Suprapubic skin (tissue), 4 donors: Measurements from ENCODE around the gene PANK4. TPM values are rescaled to one million over a fixed set of nuclear protein-coding genes. Genes with fewer than 3 reads are reported as not detected.

Source experiments
- DNase-seq, 2 donors: peaks; one replicate each; pipeline ENCODE4 v3.0.0-alpha.2; 2019; ENCODE audit warnings: low spot score in 2 of 2
- H3K27ac ChIP-seq: fragments of 200-600 bp; sonication (generic); one replicate; pipeline ENCODE4 v1.5.1; 2019
- H3K27me3 ChIP-seq: fragments of 200-600 bp; sonication (generic); one replicate; pipeline ENCODE4 v1.5.1; 2019
- H3K36me3 ChIP-seq: fragments of 200-600 bp; sonication (generic); one replicate; pipeline ENCODE4 v1.5.1; 2019
- H3K4me1 ChIP-seq: fragments of 200-600 bp; sonication (generic); one replicate; pipeline ENCODE4 v1.5.1; 2019
- H3K4me3 ChIP-seq: fragments of 200-600 bp; sonication (generic); one replicate; pipeline ENCODE4 v1.5.1; 2019; ENCODE audit warnings: mild to moderate bottlenecking
- H3K9me3 ChIP-seq: fragments of 200-600 bp; sonication (generic); one replicate; pipeline ENCODE4 v1.5.1; 2019
- CTCF ChIP-seq, 2 donors: fragments of 200-600 bp in 1 of 2; fragments of 450-650 bp in 1 of 2; sonication (generic) in 1 of 2; IDR thresholded peaks; one replicate each; pipeline ENCODE4 v1.5.1; 2016 to 2019; ENCODE audit warnings: antibody characterized with exemption in 2 of 2, mild to moderate bottlenecking in 1 of 2, moderate library complexity in 1 of 2
- EP300 ChIP-seq: sonication (generic); formaldehyde crosslinking; IDR thresholded peaks from one replicate; pipeline ENCODE4 v1.6.1; 2017; ENCODE audit warnings: antibody characterized with exemption
- POLR2A ChIP-seq, 2 donors: fragments of 450-650 bp; IDR thresholded peaks; one replicate each; pipeline ENCODE4 v1.6.1; 2017; ENCODE audit warnings: antibody characterized with exemption in 2 of 2, mild to moderate bottlenecking in 2 of 2, moderate library complexity in 2 of 2
- POLR2AphosphoS5 ChIP-seq, 3 donors: sonication (generic); formaldehyde crosslinking; IDR thresholded peaks; one replicate each; pipeline ENCODE4 v1.6.1; 2017; ENCODE audit warnings: antibody characterized with exemption in 3 of 3
- WGBS: methylation state at CpG from one replicate; pipeline ENCODE4 v1.1.5; 2018; 5-methylcytosine and 5-hydroxymethylcytosine counted together
- total RNA-seq, 4 donors: library from RNA; depleted of rRNA; stranded (reverse); fragments of >200 nt; gene quantifications; one replicate each; pipeline ENCODE4 v1.1.0, GENCODE V29; 2016

PANK4 gene
- total RNA-seq, 4 donors from 2014 or later, result 17.7 to 36.0 (median 29.7) TPM

- Histone ChIP-seq H3K4me1 (peaks cover 16% of the 10 kb centered on the region), H3K4me3 (no peak overlapping the region), H3K9me3 (no peaks in the 10 kb centered on the region), H3K27me3 (peaks cover 29% of the 10 kb centered on the region), H3K27ac (no peak overlapping the region), H3K36me3 (peaks cover 11% of the 10 kb centered on the region)
- DNase-seq, result no peak
- no peak for TF ChIP-seq POLR2AphosphoS5 (IDR thresholded peaks at IDR 0.05)
- TF ChIP-seq CTCF (IDR thresholded peaks at IDR 0.05), result no peak
- TF ChIP-seq POLR2A (IDR thresholded peaks at IDR 0.05), result no peak
- TF ChIP-seq EP300, result no peak
- WGBS, result 96% methylated on average over 16 of the region's 28 CpGs
Measured at GRCh38 chr1:2496087-2496622, 30.2 kb downstream of the PANK4 start.

GRCh38 chr1:2495546-2495945 is 30.9 kb downstream of the PANK4 start:
- TF ChIP-seq EP300 (no peak), POLR2A (IDR thresholded peaks at IDR 0.05) (no peak), CTCF (IDR thresholded peaks at IDR 0.05) (no peak), POLR2AphosphoS5 (IDR thresholded peaks at IDR 0.05) (no peak)
- Histone ChIP-seq H3K27ac (no peak overlapping the region), H3K4me1 (peaks cover 16% of the 10 kb centered on the region), H3K9me3 (no peaks in the 10 kb centered on the region), H3K4me3 (no peak overlapping the region), H3K27me3 (peaks cover 26% of the 10 kb centered on the region), H3K36me3 (peaks cover 15% of the 10 kb centered on the region)
- WGBS, result 95% methylated on average over 7 of the region's 12 CpGs
- DNase-seq, result no peak

GRCh38 chr1:2495026-2495425 is 31.4 kb downstream of the PANK4 start:
- Histone ChIP-seq H3K27ac (no peak overlapping the region), H3K27me3 (peaks cover 26% of the 10 kb centered on the region), H3K4me1 (peaks cover 13% of the 10 kb centered on the region), H3K4me3 (no peak overlapping the region), H3K9me3 (no peaks in the 10 kb centered on the region), H3K36me3 (peaks cover 18% of the 10 kb centered on the region)
- 74% methylated on average over 7 of the region's 12 CpGs for WGBS
- no peak for DNase-seq
- TF ChIP-seq EP300, result no peak
- no peak for TF ChIP-seq POLR2A (IDR thresholded peaks at IDR 0.05)
- no peak for TF ChIP-seq POLR2AphosphoS5 (IDR thresholded peaks at IDR 0.05)
- no peak for TF ChIP-seq CTCF (IDR thresholded peaks at IDR 0.05)

- H3K36me3 ChIP-seq, result peaks cover 26% of the 10 kb centered on the region
- no peak overlapping the region for H3K4me3 ChIP-seq
- TF ChIP-seq POLR2A (IDR thresholded peaks at IDR 0.05), result no peak
- DNase-seq, result no peak
- WGBS, result 56% methylated on average over 15 of the region's 19 CpGs
- H3K27me3 ChIP-seq, result peaks cover 22% of the 10 kb centered on the region
- H3K4me1 ChIP-seq, result peaks cover 8% of the 10 kb centered on the region
- no peaks in the 10 kb centered on the region for H3K9me3 ChIP-seq
- no peak overlapping the region for H3K27ac ChIP-seq
Measured at GRCh38 chr1:2494323-2494693, 32.1 kb downstream of the PANK4 start.

GRCh38 chr1:2493691-2494322 is 32.6 kb downstream of the PANK4 start:
- H3K27ac ChIP-seq, result no peak overlapping the region
- no peak overlapping the region for H3K4me3 ChIP-seq
- no peak for TF ChIP-seq POLR2AphosphoS5 (IDR thresholded peaks at IDR 0.05)
- TF ChIP-seq CTCF (IDR thresholded peaks at IDR 0.05), result no peak
- no peak for TF ChIP-seq POLR2A (IDR thresholded peaks at IDR 0.05)
- no peak for TF ChIP-seq EP300
- no peaks in the 10 kb centered on the region for H3K9me3 ChIP-seq
- peaks cover 19% of the 10 kb centered on the region for H3K27me3 ChIP-seq
- WGBS, result 68% methylated on average over 12 of the region's 24 CpGs
- peaks cover 8% of the 10 kb centered on the region for H3K4me1 ChIP-seq
- DNase-seq, result no peak
- peaks cover 31% of the 10 kb centered on the region for H3K36me3 ChIP-seq

GRCh38 chr1:2493218-2493617 is 33.2 kb downstream of the PANK4 start:
- 63% methylated on average over 14 of the region's 19 CpGs for WGBS
- DNase-seq, result no peak
- peaks cover 14% of the 10 kb centered on the region for H3K27me3 ChIP-seq
- H3K4me3 ChIP-seq, result no peak overlapping the region
- H3K4me1 ChIP-seq, result peaks cover 8% of the 10 kb centered on the region
- TF ChIP-seq EP300 (no peak), CTCF (IDR thresholded peaks at IDR 0.05) (no peak), POLR2A (IDR thresholded peaks at IDR 0.05) (no peak), POLR2AphosphoS5 (IDR thresholded peaks at IDR 0.05) (no peak)
- peaks cover 35% of the 10 kb centered on the region for H3K36me3 ChIP-seq
- H3K9me3 ChIP-seq, result no peaks in the 10 kb centered on the region
- no peak overlapping the region for H3K27ac ChIP-seq
